HepG2 (cell line): ENCODE data around the gene DNMT1. TPM values are rescaled to one million over a fixed set of nuclear protein-coding genes. Genes with fewer than 3 reads are reported as not detected.

ENCODE experiments used
- KLF15 ChIP-seq: sonication (generic); formaldehyde crosslinking; IDR thresholded peaks from 2 replicates; pipeline ENCODE4 v1.8.1; 2023; ENCODE audit warnings: borderline replicate concordance, mild to moderate bottlenecking, inconsistent platforms, missing genetic modification reagents, mixed read lengths
- MAZ ChIP-seq, 2 experiments: sonication (generic) in 1 of 2; formaldehyde crosslinking in 1 of 2; IDR thresholded peaks; 2 replicates each; pipeline versions ENCODE4 v1.5.0 to v1.6.1; 2012 to 2020; ENCODE audit warnings: low read depth in 2 of 2, mild to moderate bottlenecking in 2 of 2, borderline replicate concordance in 1 of 2, improper control_type of control experiment in 1 of 2, low read length in 1 of 2, missing genetic modification reagents in 1 of 2, moderate library complexity in 1 of 2
- PHF20 ChIP-seq: sonication (generic); formaldehyde crosslinking; IDR thresholded peaks from 2 replicates; pipeline ENCODE4 v1.5.0; 2020; ENCODE audit warnings: mild to moderate bottlenecking, missing genetic modification reagents
- POLR2G ChIP-seq: fragments of 200-400 bp; formaldehyde crosslinking; IDR thresholded peaks from 2 replicates; pipeline ENCODE4 v1.6.1; 2018; ENCODE audit warnings: mild to moderate bottlenecking, low read depth, low read length, moderate library complexity
- RERE ChIP-seq: IDR thresholded peaks from 2 replicates; pipeline ENCODE4 v1.6.1; 2016; ENCODE audit warnings: low read depth, missing genetic modification reagents, missing compliant biosample characterization
- ZBTB33 ChIP-seq: sonication (generic); formaldehyde crosslinking; IDR thresholded peaks from 2 replicates; pipeline ENCODE4 v1.4.0; 2020; ENCODE audit warnings: missing genetic modification reagents
- ZNF513 ChIP-seq: sonication (generic); formaldehyde crosslinking; conservative IDR thresholded peaks from 2 replicates; pipeline ENCODE4 v1.5.0; 2020; ENCODE audit warnings: missing genetic modification reagents
- ZNF775 ChIP-seq: sonication (generic); formaldehyde crosslinking; IDR thresholded peaks from 2 replicates; pipeline ENCODE4 v1.4.0; 2020; ENCODE audit warnings: missing genetic modification reagents, mild to moderate bottlenecking, moderate library complexity, borderline replicate concordance
- ZSCAN31 ChIP-seq: sonication (generic); formaldehyde crosslinking; IDR thresholded peaks from 2 replicates; pipeline ENCODE4 v1.5.0; 2020; ENCODE audit warnings: low read depth, mild to moderate bottlenecking, missing genetic modification reagents
- ZSCAN9 ChIP-seq: IDR thresholded peaks from 2 replicates; pipeline ENCODE4 v1.6.1; 2016; ENCODE audit warnings: borderline replicate concordance
- polyA plus RNA-seq, 8 experiments: library from polyadenylated mRNA; depleted of rRNA in 3 of 8; stranded (reverse) in 7 of 8; unstranded in 1 of 8; fragments of >200 nt; fragmentation: Illumina TruSeq in 4 of 8; extraction: Trizol in 4 of 8; gene quantifications; 2 replicates each; pipeline versions ENCODE4 v1.2.1 to v1.2.3, GENCODE V29; 2011 to 2016; ENCODE audit warnings: low read depth in 4 of 8, missing spikeins in 1 of 8, mixed read lengths in 1 of 8; ENCODE audit not compliant: insufficient read depth in 1 of 8
- total RNA-seq, 5 experiments: library from RNA; depleted of rRNA; stranded (reverse); fragments of >200 nt; fragmentation: Illumina TruSeq; extraction: Trizol; gene quantifications; 2 replicates each; pipeline ENCODE4 v1.2.3, GENCODE V29; 2016; ENCODE audit warnings: low read depth in 1 of 5

DNMT1 gene
- total and polyA plus RNA-seq, 2 of the 13 experiments (the other 11 are each of a cell fraction or from before 2014, with no cell fraction given) = 31.2 to 91.1 TPM

GRCh38 chr19:10114651-10115391, 79.9 kb downstream of the DNMT1 start (continued):
- TF ChIP-seq RERE (CRISPR knock-in tag) (no peak), PHF20 (CRISPR knock-in tag) (no peak), KLF15 (CRISPR knock-in tag) (no peak), ZNF513 (CRISPR knock-in tag) (no peak), ZSCAN9 (no peak), ZNF775 (CRISPR knock-in tag) (no peak), POLR2G (peak; percentile 71), ZSCAN31 (CRISPR knock-in tag) (no peak), MAZ (IDR thresholded peaks at IDR 0.05; ENCODE audit: borderline replicate concordance, low read depth, low read length) (no peak), MAZ (CRISPR knock-in tag; IDR thresholded peaks at IDR 0.05; ENCODE audit: low read depth) (no peak), ZBTB33 (no peak; the same call in 1 of the 2 replicates)
